CD14-positive monocyte (primary cell): Measurements from ENCODE around the gene POPDC2. TPM values are rescaled to one million over a fixed set of nuclear protein-coding genes. Genes with fewer than 3 reads are reported as not detected.

ENCODE experiments used
- DNase-seq, 3 donors: peaks; one replicate each; pipeline ENCODE4 v3.0.0-alpha.2; 2011 to 2022
- H2AFZ ChIP-seq: 2 replicates; pipeline ENCODE4 v1.6.0; 2012; ENCODE audit warnings: mild to moderate bottlenecking, low read depth, low read length, inconsistent platforms; ENCODE audit not compliant: insufficient read depth, poor library complexity, severe bottlenecking
- H3K27ac ChIP-seq, 2 donors: 1 replicate in 1 of 2; 2 replicates in 1 of 2; pipeline ENCODE4 v1.5.1; 2012 to 2013; ENCODE audit warnings: low read length in 2 of 2, control low read depth in 1 of 2, inconsistent platforms in 1 of 2, low read depth in 1 of 2, mild to moderate bottlenecking in 1 of 2
- H3K27me3 ChIP-seq, 2 donors: one replicate each; pipeline versions ENCODE4 v1.6.0 to v1.6.1; 2011 to 2013; ENCODE audit warnings: low read length in 2 of 2; ENCODE audit not compliant: control insufficient read depth in 2 of 2, insufficient read depth in 2 of 2
- H3K36me3 ChIP-seq, 2 donors: replicated peaks in 1 of 2; 1 replicate in 1 of 2; 2 replicates in 1 of 2; pipeline versions ENCODE4 v1.5.1 to v1.6.1; 2012 to 2013; ENCODE audit warnings: low read length in 2 of 2, control low read depth in 1 of 2, inconsistent platforms in 1 of 2, mild to moderate bottlenecking in 1 of 2; ENCODE audit not compliant: insufficient read depth in 2 of 2, control insufficient read depth in 1 of 2
- H3K4me1 ChIP-seq, 2 donors: 1 replicate in 1 of 2; 2 replicates in 1 of 2; pipeline versions ENCODE4 v1.5.1 to v1.6.1; 2012 to 2013; ENCODE audit warnings: low read length in 2 of 2, control low read depth in 1 of 2, inconsistent platforms in 1 of 2, mild to moderate bottlenecking in 1 of 2, moderate library complexity in 1 of 2; ENCODE audit not compliant: insufficient read depth in 2 of 2, control insufficient read depth in 1 of 2
- H3K4me2 ChIP-seq: replicated peaks from 2 replicates; pipeline ENCODE3; 2012; ENCODE audit warnings: low read length, moderate library complexity, mild to moderate bottlenecking; ENCODE audit not compliant: poor library complexity, severe bottlenecking; ENCODE audit errors: extremely low read depth
- H3K4me3 ChIP-seq, 3 experiments: fragments of 200-600 bp in 1 of 3; sonication (generic) in 1 of 3; replicated peaks in 1 of 3; 1 replicate in 2 of 3; 2 replicates in 1 of 3; pipeline ENCODE4 v1.5.1; 2011 to 2013; ENCODE audit warnings: low read length in 3 of 3, mild to moderate bottlenecking in 3 of 3, control low read depth in 2 of 3, low read depth in 2 of 3, inconsistent platforms in 1 of 3, moderate library complexity in 1 of 3
- H3K79me2 ChIP-seq: 2 replicates; pipeline ENCODE4 v1.6.0; 2012; ENCODE audit warnings: mild to moderate bottlenecking, control low read depth, inconsistent platforms, low read length, moderate library complexity; ENCODE audit not compliant: insufficient read depth
- H3K9ac ChIP-seq: 2 replicates; pipeline ENCODE4 v1.6.0; 2017; ENCODE audit warnings: low read length, mild to moderate bottlenecking; ENCODE audit not compliant: insufficient read depth, poor library complexity, severe bottlenecking
- H3K9me3 ChIP-seq, 2 donors: replicated peaks in 1 of 2; 1 replicate in 1 of 2; 2 replicates in 1 of 2; pipeline versions ENCODE4 v1.5.1 to v1.6.1; 2012 to 2013; ENCODE audit warnings: low read length in 2 of 2, control low read depth in 1 of 2; ENCODE audit not compliant: control insufficient read depth in 1 of 2, insufficient read depth in 1 of 2
- H4K20me1 ChIP-seq: 2 replicates; pipeline ENCODE4 v1.6.0; 2012; ENCODE audit warnings: mild to moderate bottlenecking, low read length, control low read depth, moderate library complexity; ENCODE audit not compliant: insufficient read depth
- H3K27ac Mint-ChIP-seq, 7 donors: one replicate each; pipeline ENCODE4 v1.8.0; 2020; ENCODE audit warnings: mild to moderate bottlenecking in 7 of 7, mixed read lengths in 7 of 7, moderate library complexity in 6 of 7, inconsistent platforms in 2 of 7
- H3K27me3 Mint-ChIP-seq, 3 donors: one replicate each; pipeline ENCODE4 v1.8.0; 2021 to 2022; ENCODE audit warnings: low read depth in 3 of 3, mild to moderate bottlenecking in 3 of 3, mixed read lengths in 3 of 3, moderate library complexity in 3 of 3, inconsistent platforms in 1 of 3
- H3K36me3 Mint-ChIP-seq, 2 donors: one replicate each; pipeline ENCODE4 v1.8.0; 2020; ENCODE audit warnings: mixed read lengths in 2 of 2, inconsistent platforms in 1 of 2, mild to moderate bottlenecking in 1 of 2
- H3K4me1 Mint-ChIP-seq: one replicate; pipeline ENCODE4 v1.8.0; 2020; ENCODE audit warnings: mild to moderate bottlenecking, mixed read lengths
- H3K4me3 Mint-ChIP-seq, 2 donors: one replicate each; pipeline ENCODE4 v1.8.0; 2020; ENCODE audit warnings: mild to moderate bottlenecking in 2 of 2, mixed read lengths in 2 of 2, moderate library complexity in 1 of 2
- H3K9me3 Mint-ChIP-seq, 7 donors: one replicate each; pipeline ENCODE4 v1.8.0; 2020 to 2022; ENCODE audit warnings: mixed read lengths in 7 of 7, mild to moderate bottlenecking in 6 of 7, moderate library complexity in 6 of 7, inconsistent platforms in 2 of 7
- WGBS: methylation state at CpG from one replicate; pipeline ENCODE4 v1.1.5; 2013; ENCODE audit warnings: missing lambda C conversion rate; ENCODE audit not compliant: insufficient coverage; 5-methylcytosine and 5-hydroxymethylcytosine counted together
- intact Hi-C, 2 donors: fragments of 100-400 bp; cut with micrococcal nuclease; formaldehyde crosslinking; loops; one replicate each; pipeline versions ENCODE4 v1.15.0 to v1.15.1; 2023
- polyA plus RNA-seq, 3 donors: library from polyadenylated mRNA; depleted of rRNA in 1 of 3; unstranded in 2 of 3; stranded (reverse) in 1 of 3; fragments of 300-500 nt in 2 of 3; fragments of >200 nt in 1 of 3; fragmentation: Illumina TruSeq in 2 of 3; gene quantifications; 1 replicate in 2 of 3; 2 replicates in 1 of 3; pipeline ENCODE4 v1.2.3, GENCODE V29; 2012 to 2021
- TF ChIP-seq, protein P1 (sequence below): fragments of 200-600 bp; IDR thresholded peaks from one replicate; pipeline ENCODE4 v1.8.0; 2022; ENCODE audit warnings: antibody characterized with exemption, mild to moderate bottlenecking

Gene POPDC2
- polyA plus RNA-seq, 3 donors = 0.58 to 6.7 (median 0.63) TPM

DNA sequence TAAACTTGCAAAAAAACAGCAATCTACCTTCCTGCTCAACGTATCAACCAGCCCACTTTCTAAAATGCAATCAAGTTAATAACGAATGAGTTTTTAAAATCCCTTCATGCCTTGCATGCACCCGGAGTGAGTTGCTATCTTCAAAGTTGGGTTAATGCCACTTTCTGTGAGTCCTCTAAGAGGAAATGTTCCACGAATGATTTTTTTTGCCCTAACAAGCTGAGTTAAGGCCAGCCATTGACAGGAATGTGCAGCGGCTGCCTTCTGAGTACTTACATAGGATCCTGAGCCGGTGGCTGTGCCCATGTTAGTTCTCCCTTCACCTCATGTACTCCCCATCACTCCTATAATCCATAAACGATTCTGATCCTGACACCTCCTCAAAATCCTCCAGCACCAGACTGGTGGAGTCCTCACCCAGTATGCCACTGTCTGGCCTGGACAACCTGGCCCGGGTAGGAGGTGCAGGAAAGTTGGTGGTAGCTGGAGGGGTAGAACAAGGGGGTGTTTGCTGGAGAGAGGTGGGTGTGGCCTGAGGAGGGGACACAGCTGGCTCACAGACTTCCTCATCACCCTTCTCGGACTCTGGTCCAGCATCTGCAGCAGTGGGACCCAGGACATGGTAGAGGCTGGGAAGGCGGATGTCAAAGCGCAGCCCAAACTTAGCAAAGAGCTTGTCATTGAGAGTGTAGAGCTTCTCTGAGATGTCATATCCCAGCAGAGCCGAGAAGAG is 12.4 kb downstream of the POPDC2 start:
- no peak overlapping the region for H3K9ac ChIP-seq
- DNase-seq = no peak
- peak overlapping the region in 1 of 7 donors; percentile 6 for H3K27ac Mint-ChIP-seq
- 95% methylated on average over 8 of the region's 12 CpGs for WGBS
- no peak overlapping the region for H3K4me3 ChIP-seq
- no peak overlapping the region for H3K27ac ChIP-seq
- peaks cover 0 to 2% (median 1%) of the 10 kb centered on the region in 3 donors for H3K27me3 Mint-ChIP-seq
- no peaks in the 10 kb centered on the region for H3K36me3 ChIP-seq
- H3K9me3 ChIP-seq = no peaks in the 10 kb centered on the region
- peaks cover 5 to 13% of the 10 kb centered on the region in 2 donors for H3K36me3 Mint-ChIP-seq
- H4K20me1 ChIP-seq = no peaks in the 10 kb centered on the region
- intact Hi-C loops = loop anchor here in 1 of 2 donors (10.0 kb wide), 1 partner anchor 63 kb away; no protein-coding TSS in a partner anchor
- H3K4me2 ChIP-seq = no peak overlapping the region
- no peaks in the 10 kb centered on the region for H3K79me2 ChIP-seq
- TF ChIP-seq, protein P1, sequence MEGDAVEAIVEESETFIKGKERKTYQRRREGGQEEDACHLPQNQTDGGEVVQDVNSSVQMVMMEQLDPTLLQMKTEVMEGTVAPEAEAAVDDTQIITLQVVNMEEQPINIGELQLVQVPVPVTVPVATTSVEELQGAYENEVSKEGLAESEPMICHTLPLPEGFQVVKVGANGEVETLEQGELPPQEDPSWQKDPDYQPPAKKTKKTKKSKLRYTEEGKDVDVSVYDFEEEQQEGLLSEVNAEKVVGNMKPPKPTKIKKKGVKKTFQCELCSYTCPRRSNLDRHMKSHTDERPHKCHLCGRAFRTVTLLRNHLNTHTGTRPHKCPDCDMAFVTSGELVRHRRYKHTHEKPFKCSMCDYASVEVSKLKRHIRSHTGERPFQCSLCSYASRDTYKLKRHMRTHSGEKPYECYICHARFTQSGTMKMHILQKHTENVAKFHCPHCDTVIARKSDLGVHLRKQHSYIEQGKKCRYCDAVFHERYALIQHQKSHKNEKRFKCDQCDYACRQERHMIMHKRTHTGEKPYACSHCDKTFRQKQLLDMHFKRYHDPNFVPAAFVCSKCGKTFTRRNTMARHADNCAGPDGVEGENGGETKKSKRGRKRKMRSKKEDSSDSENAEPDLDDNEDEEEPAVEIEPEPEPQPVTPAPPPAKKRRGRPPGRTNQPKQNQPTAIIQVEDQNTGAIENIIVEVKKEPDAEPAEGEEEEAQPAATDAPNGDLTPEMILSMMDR = no peak
- no peaks in the 10 kb centered on the region for H3K4me1 ChIP-seq
- no peak overlapping the region for H2AFZ ChIP-seq
- no peaks in the 10 kb centered on the region for H3K4me1 Mint-ChIP-seq
- no peaks in the 10 kb centered on the region for H3K27me3 ChIP-seq
- H3K9me3 Mint-ChIP-seq = peaks cover 0 to 2% (median 0%) of the 10 kb centered on the region in 7 donors
- H3K4me3 Mint-ChIP-seq = no peak overlapping the region

DNA sequence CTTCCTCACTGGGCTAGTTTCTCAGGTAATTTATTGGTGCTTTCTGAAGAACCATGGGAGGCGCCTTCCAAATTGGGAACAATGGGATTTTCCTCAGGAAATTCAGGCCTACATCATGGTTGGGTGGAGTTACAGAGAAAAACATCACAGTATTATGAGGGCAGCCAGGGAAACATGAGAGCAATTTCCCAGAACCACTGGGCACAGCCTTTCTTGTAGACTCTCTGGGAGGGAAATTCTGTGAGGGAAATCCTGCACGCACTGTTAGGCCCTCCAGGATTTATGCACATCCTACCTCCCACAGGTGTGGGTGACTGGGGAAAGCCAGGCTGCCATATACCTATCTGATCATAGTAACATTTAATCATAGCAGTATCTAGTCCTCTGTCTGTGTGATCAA is 13.2 kb downstream of the POPDC2 start:
- Histone ChIP-seq H3K27me3 (no peaks in the 10 kb centered on the region), H3K4me3 (no peak overlapping the region), H3K4me1 (no peaks in the 10 kb centered on the region), H3K9ac (no peak overlapping the region), H3K27ac (no peak overlapping the region), H3K79me2 (no peaks in the 10 kb centered on the region), H3K4me2 (no peak overlapping the region), H2AFZ (no peak overlapping the region), H3K9me3 (no peaks in the 10 kb centered on the region), H3K36me3 (no peaks in the 10 kb centered on the region), H4K20me1 (no peaks in the 10 kb centered on the region)
- no peaks in the 10 kb centered on the region for H3K4me1 Mint-ChIP-seq
- intact Hi-C loops = loop anchor here in 1 of 2 donors (10.0 kb wide), 1 partner anchor 62 kb away; no protein-coding TSS in a partner anchor
- peaks cover 5 to 12% of the 10 kb centered on the region in 2 donors for H3K36me3 Mint-ChIP-seq
- TF ChIP-seq, protein P1 = no peak
- no peak overlapping the region for H3K4me3 Mint-ChIP-seq
- H3K9me3 Mint-ChIP-seq = peaks cover 0 to 2% (median 0%) of the 10 kb centered on the region in 7 donors
- no peak overlapping the region for H3K27ac Mint-ChIP-seq
- no peak for DNase-seq
- WGBS = no CpG with 5 or more reads among the region's 2 CpGs
- H3K27me3 Mint-ChIP-seq = peaks cover 0 to 2% (median 1%) of the 10 kb centered on the region in 3 donors
